Measurements from ENCODE around the gene GFOD1.

Gene GFOD1

DNA sequence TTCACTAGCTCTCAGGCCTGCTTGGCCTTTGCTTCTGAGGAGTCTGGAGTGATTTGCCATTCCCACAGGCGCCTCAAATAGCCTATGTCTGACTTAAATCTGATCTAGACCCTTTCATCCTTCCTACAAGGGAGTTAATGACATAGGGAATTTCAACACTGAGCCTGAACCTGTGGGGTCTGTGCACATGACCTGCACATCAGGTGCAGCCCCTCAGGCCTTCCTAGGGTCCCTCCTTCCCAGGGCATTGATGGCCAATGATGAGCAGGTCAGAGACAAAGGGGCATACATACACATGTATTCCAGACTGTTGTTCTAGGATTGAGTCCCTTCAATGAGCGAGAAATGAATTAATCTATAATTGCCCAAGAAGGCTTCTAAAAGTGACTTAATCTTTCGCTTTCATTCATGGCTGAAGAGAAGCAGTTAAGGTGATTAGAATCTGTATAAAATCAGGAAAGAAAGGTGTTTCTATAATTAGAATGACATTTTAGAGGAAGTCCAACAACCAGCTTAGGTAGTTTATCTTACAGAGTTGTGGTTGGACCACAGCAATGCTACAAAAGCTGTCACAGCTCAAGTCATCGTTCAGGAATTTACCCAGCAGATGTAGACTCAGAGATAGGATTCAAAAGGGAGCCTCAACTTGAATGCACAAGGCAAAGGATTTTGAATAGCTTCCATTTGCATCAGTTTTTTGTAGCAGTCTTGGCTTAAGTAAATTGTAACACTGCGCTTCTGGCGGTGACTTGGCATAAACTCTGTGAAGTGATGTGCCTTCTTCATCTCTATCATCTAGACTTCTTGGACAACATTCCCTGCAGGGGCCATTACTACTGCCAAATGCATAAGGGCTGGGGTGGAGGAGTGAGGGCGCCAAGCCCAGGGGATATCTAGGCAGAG is 132.1 kb downstream of the GFOD1 start:
- TF ChIP-seq HDGF (IDR thresholded peaks at IDR 0.05; ENCODE audit: borderline replicate concordance): no peak
- TF ChIP-seq CTBP1 (IDR thresholded peaks at IDR 0.05; ENCODE audit: borderline replicate concordance): no peak
- no peak for TF ChIP-seq FOXM1 (IDR thresholded peaks at IDR 0.05; ENCODE audit: borderline replicate concordance)
- DNase-seq (ENCODE audit: extremely low spot score): no peak
- POLR2A ChIA-PET: no interaction called here
- CTCF ChIA-PET: no interaction called here

GRCh38 chr6:13354331-13355042 is 132.9 kb downstream of the GFOD1 start:
- ChIA-PET POLR2A (no interaction called here), CTCF (no interaction called here)
- TF ChIP-seq ARNT (IDR thresholded peaks at IDR 0.05) (no peak), CTBP1 (IDR thresholded peaks at IDR 0.05; ENCODE audit: borderline replicate concordance) (no peak), SP1 (IDR thresholded peaks at IDR 0.05) (no peak), ELF4 (IDR thresholded peaks at IDR 0.05) (no peak)
- DNase-seq (ENCODE audit: extremely low spot score): no peak

- DNase-seq (ENCODE audit: extremely low spot score): no peak
- no peak for TF ChIP-seq BHLHE40 (IDR thresholded peaks at IDR 0.05; ENCODE audit: borderline replicate concordance)
- no peak for TF ChIP-seq PKNOX1 (IDR thresholded peaks at IDR 0.05)
- TF ChIP-seq FOXK2 (IDR thresholded peaks at IDR 0.05): no peak
- no peak for TF ChIP-seq LEF1 (IDR thresholded peaks at IDR 0.05; ENCODE audit: borderline replicate concordance)
- TF ChIP-seq CTBP1 (IDR thresholded peaks at IDR 0.05; ENCODE audit: borderline replicate concordance): no peak
- ChIA-PET CTCF (no interaction called here), POLR2A (no interaction called here)
Observed at GRCh38 chr6:13352165-13352564, 135.2 kb downstream of the GFOD1 start.

DNA sequence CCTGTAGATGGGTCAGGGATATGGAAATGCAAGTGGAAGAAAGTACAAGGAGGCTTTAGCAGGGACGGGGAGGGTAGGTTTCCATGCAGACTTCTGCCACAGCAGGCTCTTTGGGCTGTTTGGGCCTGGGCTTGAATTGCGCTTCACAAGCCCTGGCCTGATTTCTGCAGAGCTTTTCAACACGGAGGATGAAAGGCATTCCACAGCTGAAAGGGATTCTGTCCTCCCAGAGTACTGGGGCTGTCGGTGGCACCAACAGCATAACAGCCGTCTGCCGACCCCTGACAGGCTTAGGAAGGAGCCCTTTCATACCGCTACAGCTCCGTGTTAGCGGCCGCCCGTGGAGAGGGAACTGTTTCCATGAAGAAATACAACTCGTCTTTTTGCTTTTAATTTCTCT is 136.1 kb downstream of the GFOD1 start:
- POLR2A ChIA-PET: no interaction called here
- CTCF ChIA-PET: no interaction called here
- DNase-seq (ENCODE audit: extremely low spot score): no peak
- TF ChIP-seq SUZ12 (IDR thresholded peaks at IDR 0.05) (no peak), FOXM1 (IDR thresholded peaks at IDR 0.05; ENCODE audit: borderline replicate concordance) (no peak), SP1 (IDR thresholded peaks at IDR 0.05) (no peak), ARNT (IDR thresholded peaks at IDR 0.05) (no peak), PKNOX1 (IDR thresholded peaks at IDR 0.05) (no peak), L3MBTL2 (conservative IDR thresholded peaks at IDR 0.05) (no peak), TARDBP (IDR thresholded peaks at IDR 0.05) (no peak), ELF4 (IDR thresholded peaks at IDR 0.05) (no peak), BHLHE40 (IDR thresholded peaks at IDR 0.05; ENCODE audit: borderline replicate concordance) (no peak)

GRCh38 chr6:13349811-13350506 is 137.4 kb downstream of the GFOD1 start:
- CTCF ChIA-PET: no interaction called here
- DNase-seq (ENCODE audit: extremely low spot score): no peak
- TF ChIP-seq FOXA1 (IDR thresholded peaks at IDR 0.05) (no peak), ARNT (IDR thresholded peaks at IDR 0.05) (no peak), ELF4 (IDR thresholded peaks at IDR 0.05) (no peak), BHLHE40 (IDR thresholded peaks at IDR 0.05; ENCODE audit: borderline replicate concordance) (no peak), NFRKB (IDR thresholded peaks at IDR 0.05) (no peak), L3MBTL2 (conservative IDR thresholded peaks at IDR 0.05) (no peak), FOXM1 (IDR thresholded peaks at IDR 0.05; ENCODE audit: borderline replicate concordance) (no peak), TARDBP (IDR thresholded peaks at IDR 0.05) (no peak), CTBP1 (IDR thresholded peaks at IDR 0.05; ENCODE audit: borderline replicate concordance) (no peak), ZNF384 (IDR thresholded peaks at IDR 0.05) (no peak), HDGF (IDR thresholded peaks at IDR 0.05; ENCODE audit: borderline replicate concordance) (no peak)
- POLR2A ChIA-PET: interaction anchor here (1.4 kb wide), 1 partner anchor 265 kb away, joined by 3 read pairs; the partner anchor contains the start of gene NOL7

- TF ChIP-seq NFRKB (IDR thresholded peaks at IDR 0.05): no peak
- TF ChIP-seq ELF4 (IDR thresholded peaks at IDR 0.05): no peak
- no peak for TF ChIP-seq PKNOX1 (IDR thresholded peaks at IDR 0.05)
- TF ChIP-seq FOXM1 (IDR thresholded peaks at IDR 0.05; ENCODE audit: borderline replicate concordance): no peak
- no peak for TF ChIP-seq LEF1 (IDR thresholded peaks at IDR 0.05; ENCODE audit: borderline replicate concordance)
- no peak for TF ChIP-seq SP1 (IDR thresholded peaks at IDR 0.05)
- TF ChIP-seq HDGF (IDR thresholded peaks at IDR 0.05; ENCODE audit: borderline replicate concordance): no peak
- TF ChIP-seq ARNT (IDR thresholded peaks at IDR 0.05): no peak
- TF ChIP-seq TARDBP (IDR thresholded peaks at IDR 0.05): no peak
- TF ChIP-seq ZNF384 (IDR thresholded peaks at IDR 0.05): no peak
- TF ChIP-seq BHLHE40 (IDR thresholded peaks at IDR 0.05; ENCODE audit: borderline replicate concordance): no peak
- no peak for TF ChIP-seq L3MBTL2 (conservative IDR thresholded peaks at IDR 0.05)
- no peak for TF ChIP-seq FOXA1 (IDR thresholded peaks at IDR 0.05)
- TF ChIP-seq CTBP1 (IDR thresholded peaks at IDR 0.05; ENCODE audit: borderline replicate concordance): no peak
- no peak for TF ChIP-seq SUZ12 (IDR thresholded peaks at IDR 0.05)
- TF ChIP-seq FOXK2 (IDR thresholded peaks at IDR 0.05): no peak
- POLR2A ChIA-PET: no interaction called here
- CTCF ChIA-PET: no interaction called here
Observed at GRCh38 chr6:13348334-13349113, 138.9 kb downstream of the GFOD1 start.

More at GRCh38 chr6:13348334-13349113, 138.9 kb downstream of the GFOD1 start:
- no peak for DNase-seq (ENCODE audit: extremely low spot score)
